HG02610 (cell line): ENCODE data around the gene CDIP1.
A peak's percentile ranks its signal among the peaks of the same experiment; 100 is the strongest.

Source experiments
- ATAC-seq: cut with Tn5 transposase; IDR thresholded peaks from one replicate; pipeline ENCODE4 v1.9.1; 2021; ENCODE audit warnings: mild to moderate bottlenecking, moderate library complexity; ENCODE audit not compliant: unreplicated experiment

The CDIP1 gene

GRCh38 chr16:4515611-4516233 lies 22.9 kb downstream of the CDIP1 start:
- ATAC-seq, result peak; percentile 67

- ATAC-seq, result no peak
Observed at GRCh38 chr16:4514606-4515005, 24.0 kb downstream of the CDIP1 start.

GRCh38 chr16:4513881-4514280 lies 24.7 kb downstream of the CDIP1 start:
- ATAC-seq, result no peak

- no peak for ATAC-seq
Observed at GRCh38 chr16:4513086-4513860, 25.3 kb downstream of the CDIP1 start.

- no peak for ATAC-seq
Observed at GRCh38 chr16:4512473-4512872, 26.1 kb downstream of the CDIP1 start.

- ATAC-seq, result no peak
Observed at GRCh38 chr16:4511441-4512082, 27.0 kb downstream of the CDIP1 start.

- no peak for ATAC-seq
Observed at GRCh38 chr16:4510747-4511426, 27.7 kb downstream of the CDIP1 start.

GRCh38 chr16:4510131-4510530 lies 28.4 kb downstream of the CDIP1 start:
- ATAC-seq, result no peak

GRCh38 chr16:4509420-4509819 lies 29.2 kb downstream of the CDIP1 start:
- no peak for ATAC-seq

GRCh38 chr16:4508806-4509205 lies 29.8 kb downstream of the CDIP1 start:
- ATAC-seq, result no peak

GRCh38 chr16:4507588-4508345 lies 30.8 kb downstream of the CDIP1 start:
- no peak for ATAC-seq

- peak; percentile 53 for ATAC-seq
Observed at GRCh38 chr16:4506450-4506849, 32.1 kb downstream of the CDIP1 start.

- ATAC-seq, result peak; percentile 72
Observed at GRCh38 chr16:4505356-4506147, 33.0 kb downstream of the CDIP1 start.

- no peak for ATAC-seq
Observed at GRCh38 chr16:4501071-4501478, 37.5 kb downstream of the CDIP1 start.

GRCh38 chr16:4500272-4500671 lies 38.3 kb downstream of the CDIP1 start:
- no peak for ATAC-seq

GRCh38 chr16:4499196-4499555 lies 39.4 kb downstream of the CDIP1 start:
- no peak for ATAC-seq

- ATAC-seq, result no peak
Observed at GRCh38 chr16:4498546-4499195, 39.9 kb downstream of the CDIP1 start.

GRCh38 chr16:4496305-4496704 lies 42.3 kb downstream of the CDIP1 start:
- peak; percentile 51 for ATAC-seq

- no peak for ATAC-seq
Observed at GRCh38 chr16:4495766-4496165, 42.8 kb downstream of the CDIP1 start.
